ENCODE data around the gene PTH2R.

PTH2R gene

GRCh38 chr2:208384637-208385036 is 22.0 kb upstream of the PTH2R start:
- Histone ChIP-seq H3K79me2 (ENCODE audit: insufficient read depth, low read length) (no peaks in the 10 kb centered on the region), H3K9ac (ENCODE audit: low read length) (no peak overlapping the region), H3K27me3 (ENCODE audit: low read length) (no peaks in the 10 kb centered on the region), H3F3A (ENCODE audit: insufficient read depth) (no peaks in the 10 kb centered on the region), H4K20me1 (ENCODE audit: low read depth, low read length) (no peaks in the 10 kb centered on the region), H3K36me3 (ENCODE audit: low read length) (no peaks in the 10 kb centered on the region), H3K4me2 (ENCODE audit: low read depth, low read length, poor library complexity, severe bottlenecking) (no peak overlapping the region), H3K4me3 (ENCODE audit: insufficient read depth, low read length, poor library complexity, severe bottlenecking) (no peak overlapping the region), H3K9me2 (replicated peaks; ENCODE audit: insufficient read depth, low read length) (no peaks in the 10 kb centered on the region), H3K27ac (ENCODE audit: low read depth, low read length) (no peak overlapping the region), H2AFZ (ENCODE audit: low read depth, low read length, severe bottlenecking) (no peak overlapping the region), H3K9me3 (ENCODE audit: insufficient read depth, low read length) (no peaks in the 10 kb centered on the region)
- TF ChIP-seq CTCF (IDR thresholded peaks at IDR 0.05; ENCODE audit: insufficient read depth, low read length, poor library complexity, severe bottlenecking) (no peak), EZH2phosphoT487 (conservative IDR thresholded peaks at IDR 0.05; ENCODE audit: low read length) (no peak)

- H3K79me2 ChIP-seq (ENCODE audit: insufficient read depth, low read length), result no peaks in the 10 kb centered on the region
- H3K36me3 ChIP-seq (ENCODE audit: low read length), result no peaks in the 10 kb centered on the region
- H3K9me2 ChIP-seq (replicated peaks; ENCODE audit: insufficient read depth, low read length), result no peaks in the 10 kb centered on the region
- H3K4me2 ChIP-seq (ENCODE audit: low read depth, low read length, poor library complexity, severe bottlenecking), result no peak overlapping the region
- H2AFZ ChIP-seq (ENCODE audit: low read depth, low read length, severe bottlenecking), result no peak overlapping the region
- no peak overlapping the region for H3K27ac ChIP-seq (ENCODE audit: low read depth, low read length)
- no peak overlapping the region for H3K4me3 ChIP-seq (ENCODE audit: insufficient read depth, low read length, poor library complexity, severe bottlenecking)
- TF ChIP-seq EZH2phosphoT487 (conservative IDR thresholded peaks at IDR 0.05; ENCODE audit: low read length) (no peak), CTCF (IDR thresholded peaks at IDR 0.05; ENCODE audit: insufficient read depth, low read length, poor library complexity, severe bottlenecking) (no peak)
- H3K27me3 ChIP-seq (ENCODE audit: low read length), result no peaks in the 10 kb centered on the region
- H3F3A ChIP-seq (ENCODE audit: insufficient read depth), result no peaks in the 10 kb centered on the region
- no peaks in the 10 kb centered on the region for H3K9me3 ChIP-seq (ENCODE audit: insufficient read depth, low read length)
- no peak overlapping the region for H3K9ac ChIP-seq (ENCODE audit: low read length)
- no peaks in the 10 kb centered on the region for H4K20me1 ChIP-seq (ENCODE audit: low read depth, low read length)
These were observed 20.1 kb upstream of the PTH2R start for GRCh38 chr2:208386541-208386940.

- Histone ChIP-seq H3F3A (ENCODE audit: insufficient read depth) (no peaks in the 10 kb centered on the region), H3K9me2 (replicated peaks; ENCODE audit: insufficient read depth, low read length) (no peaks in the 10 kb centered on the region), H3K27me3 (ENCODE audit: low read length) (no peaks in the 10 kb centered on the region), H3K79me2 (ENCODE audit: insufficient read depth, low read length) (no peaks in the 10 kb centered on the region), H3K36me3 (ENCODE audit: low read length) (no peaks in the 10 kb centered on the region), H3K4me3 (ENCODE audit: insufficient read depth, low read length, poor library complexity, severe bottlenecking) (no peak overlapping the region), H4K20me1 (ENCODE audit: low read depth, low read length) (no peaks in the 10 kb centered on the region), H2AFZ (ENCODE audit: low read depth, low read length, severe bottlenecking) (no peak overlapping the region), H3K27ac (ENCODE audit: low read depth, low read length) (no peak overlapping the region), H3K9me3 (ENCODE audit: insufficient read depth, low read length) (peaks cover 17% of the 10 kb centered on the region; the same call in 1 of the 2 replicates), H3K4me2 (ENCODE audit: low read depth, low read length, poor library complexity, severe bottlenecking) (no peak overlapping the region), H3K9ac (ENCODE audit: low read length) (no peak overlapping the region)
- TF ChIP-seq CTCF (IDR thresholded peaks at IDR 0.05; ENCODE audit: insufficient read depth, low read length, poor library complexity, severe bottlenecking) (no peak), EZH2phosphoT487 (conservative IDR thresholded peaks at IDR 0.05; ENCODE audit: low read length) (no peak)
These were observed 16.7 kb upstream of the PTH2R start for GRCh38 chr2:208389940-208390339.
